H1 (cell line): ENCODE data around the gene RBP4. TPM values are rescaled to one million over a fixed set of nuclear protein-coding genes. Genes with fewer than 3 reads are reported as not detected.

Experiments used
- CTCF ChIA-PET: fragments of 300-600 bp; sonication (Branson Sonifier 250); formaldehyde crosslinking; loops from one replicate; lab custom pipeline; 2021; ENCODE audit not compliant: partially characterized antibody; lab: Charles Lee
- POLR2A ChIA-PET: fragments of 300-600 bp; sonication (Branson Sonifier 250); formaldehyde crosslinking; loops from one replicate; lab custom pipeline; 2021; ENCODE audit warnings: inconsistent platforms; ENCODE audit not compliant: partially characterized antibody; lab: Charles Lee
- DNase-seq, 2 experiments: peaks; one replicate each; pipeline versions ENCODE4 v3.0.0 to v3.0.0-alpha.2; 2010 to 2022; ENCODE audit warnings: low spot score in 2 of 2, low read depth in 1 of 2, mixed read lengths in 1 of 2
- FAIRE-seq: peaks from 2 replicates; lab custom pipeline; 2011; peaks lifted over from hg19 to GRCh38; lab: Jason Lieb, UNC
- H2AFZ ChIP-seq: 2 replicates; pipeline ENCODE4 v1.8.1; 2012; ENCODE audit warnings: low read length, inconsistent platforms
- H2AK5ac ChIP-seq: 2 replicates; pipeline ENCODE4 v1.6.1; 2013; ENCODE audit warnings: low read depth, low read length
- H2BK120ac ChIP-seq: replicated peaks from 2 replicates; pipeline ENCODE3; 2013; ENCODE audit warnings: low read depth, low read length, inconsistent platforms
- H2BK12ac ChIP-seq: 2 replicates; pipeline ENCODE4 v1.6.1; 2013; ENCODE audit warnings: low read depth, low read length
- H2BK15ac ChIP-seq: 2 replicates; pipeline ENCODE4 v1.6.1; 2013; ENCODE audit warnings: low read length
- H2BK20ac ChIP-seq: 2 replicates; pipeline ENCODE4 v1.6.1; 2013; ENCODE audit warnings: low read length
- H2BK5ac ChIP-seq: 2 replicates; pipeline ENCODE4 v1.6.1; 2013; ENCODE audit warnings: low read depth, low read length
- H3K14ac ChIP-seq: 2 replicates; pipeline ENCODE4 v1.6.1; 2013; ENCODE audit warnings: inconsistent platforms; ENCODE audit not compliant: insufficient read length
- H3K18ac ChIP-seq: 2 replicates; pipeline ENCODE4 v1.6.1; 2013; ENCODE audit warnings: low read length; ENCODE audit errors: extremely low read depth
- H3K23ac ChIP-seq: 2 replicates; pipeline ENCODE4 v1.6.1; 2013; ENCODE audit warnings: inconsistent platforms; ENCODE audit not compliant: insufficient read length
- H3K23me2 ChIP-seq: 2 replicates; pipeline ENCODE4 v1.6.1; 2013; ENCODE audit warnings: low read depth, low read length
- H3K27ac ChIP-seq: 2 replicates; pipeline ENCODE4 v1.6.1; 2011; ENCODE audit warnings: low read depth, low read length, inconsistent platforms
- H3K27me3 ChIP-seq, 4 experiments: replicated peaks in 1 of 4; 1 replicate in 1 of 4; 2 replicates in 3 of 4; pipeline versions ENCODE4 v1.6.1 to v1.8.1; 2011 to 2013; ENCODE audit warnings: low read length in 3 of 4, mild to moderate bottlenecking in 3 of 4, inconsistent platforms in 2 of 4, mixed read lengths in 2 of 4, moderate library complexity in 1 of 4; ENCODE audit not compliant: control insufficient read depth in 3 of 4, insufficient read depth in 3 of 4; ENCODE audit errors: extremely low read depth in 1 of 4
- H3K36me3 ChIP-seq, 4 experiments: 2 replicates each; pipeline versions ENCODE4 v1.6.1 to v1.8.1; 2011 to 2013; ENCODE audit warnings: mild to moderate bottlenecking in 4 of 4, low read length in 3 of 4, moderate library complexity in 2 of 4, control low read depth in 1 of 4, inconsistent platforms in 1 of 4; ENCODE audit not compliant: insufficient read depth in 4 of 4, control insufficient read depth in 2 of 4
- H3K4ac ChIP-seq: replicated peaks from 2 replicates; pipeline ENCODE3; 2013; ENCODE audit warnings: low read length, low read depth, mixed read lengths, inconsistent platforms; ENCODE audit not compliant: insufficient read length
- H3K4me1 ChIP-seq, 4 experiments: replicated peaks in 1 of 4; 1 replicate in 1 of 4; 2 replicates in 3 of 4; pipeline versions ENCODE4 v1.6.1 to v1.8.1; 2011 to 2013; ENCODE audit warnings: low read length in 3 of 4, inconsistent platforms in 2 of 4, mixed read lengths in 1 of 4; ENCODE audit not compliant: insufficient read depth in 4 of 4, control insufficient read depth in 3 of 4
- H3K4me2 ChIP-seq, 2 experiments: 2 replicates each; pipeline versions ENCODE4 v1.6.1 to v1.8.1; 2011 to 2013; ENCODE audit warnings: low read depth in 2 of 2, low read length in 2 of 2, control low read depth in 1 of 2, inconsistent platforms in 1 of 2, mild to moderate bottlenecking in 1 of 2; ENCODE audit not compliant: insufficient read depth in 1 of 2
- H3K4me3 ChIP-seq, 4 experiments: fragments of 200-600, 300-600 bp in 1 of 4; sonication (generic), shearing (Covaris generic), sonication (Bioruptor Twin) in 1 of 4; 2 replicates each; pipeline versions ENCODE4 v1.5.1 to v1.8.1; 2011 to 2016; ENCODE audit warnings: low read length in 4 of 4, low read depth in 3 of 4, control low read depth in 2 of 4, inconsistent platforms in 2 of 4, mild to moderate bottlenecking in 2 of 4, mixed read lengths in 1 of 4, moderate library complexity in 1 of 4; ENCODE audit not compliant: insufficient read depth in 2 of 4; ENCODE audit errors: extremely low read depth in 1 of 4
- H3K56ac ChIP-seq: replicated peaks from 2 replicates; pipeline ENCODE3; 2013; ENCODE audit warnings: low read depth, mild to moderate bottlenecking, mixed read lengths, low read length, inconsistent platforms; ENCODE audit not compliant: insufficient read length
- H3K79me1 ChIP-seq: 2 replicates; pipeline ENCODE4 v1.6.1; 2013; ENCODE audit warnings: low read depth, low read length, control low read depth
- H3K79me2 ChIP-seq, 2 experiments: 2 replicates each; pipeline versions ENCODE4 v1.6.1 to v1.8.1; 2012 to 2013; ENCODE audit warnings: low read length in 2 of 2, mild to moderate bottlenecking in 2 of 2, inconsistent platforms in 1 of 2; ENCODE audit not compliant: insufficient read depth in 2 of 2, control insufficient read depth in 1 of 2
- H3K9ac ChIP-seq, 4 experiments: replicated peaks in 1 of 4; 1 replicate in 1 of 4; 2 replicates in 3 of 4; pipeline versions ENCODE4 v1.6.1 to v1.8.1; 2011 to 2013; ENCODE audit warnings: low read depth in 3 of 4, low read length in 3 of 4, control low read depth in 2 of 4, mild to moderate bottlenecking in 2 of 4, moderate library complexity in 2 of 4, inconsistent platforms in 1 of 4; ENCODE audit errors: extremely low read depth in 1 of 4
- H3K9me3 ChIP-seq, 2 experiments: 2 replicates each; pipeline versions ENCODE4 v1.6.1 to v1.8.1; 2012 to 2013; ENCODE audit warnings: mild to moderate bottlenecking in 2 of 2, moderate library complexity in 2 of 2, control low read depth in 1 of 2, inconsistent platforms in 1 of 2, low read depth in 1 of 2, low read length in 1 of 2, mixed read lengths in 1 of 2; ENCODE audit not compliant: insufficient read depth in 2 of 2
- H4K20me1 ChIP-seq, 2 experiments: replicated peaks in 1 of 2; 2 replicates each; pipeline versions ENCODE3 to v1.8.1; 2011 to 2013; ENCODE audit warnings: inconsistent platforms in 2 of 2, low read length in 2 of 2, mild to moderate bottlenecking in 1 of 2; ENCODE audit not compliant: insufficient read depth in 2 of 2, control insufficient read depth in 1 of 2
- H4K5ac ChIP-seq: 2 replicates; pipeline ENCODE4 v1.6.1; 2013; ENCODE audit warnings: low read length, low read depth, mixed read lengths, inconsistent platforms; ENCODE audit not compliant: insufficient read length
- H4K8ac ChIP-seq: 2 replicates; pipeline ENCODE4 v1.8.0; 2013; ENCODE audit warnings: mild to moderate bottlenecking, moderate library complexity, low read length, inconsistent platforms; ENCODE audit not compliant: insufficient read depth; ENCODE audit errors: extremely low read depth
- H4K91ac ChIP-seq: replicated peaks from 2 replicates; pipeline ENCODE3; 2013; ENCODE audit warnings: low read length, mixed read lengths, inconsistent platforms; ENCODE audit not compliant: insufficient read length
- EZH2 ChIP-seq: fragments of 200-600 bp; sonication (generic); IDR thresholded peaks from 2 replicates; pipeline ENCODE4 v1.7.1; 2012; ENCODE audit warnings: low read depth, mild to moderate bottlenecking, moderate library complexity, low read length, inconsistent platforms; ENCODE audit not compliant: severe bottlenecking
- KDM1A ChIP-seq: fragments of 200-600, 300-600 bp; sonication (generic); IDR thresholded peaks from 2 replicates; pipeline ENCODE4 v1.7.1; 2016; ENCODE audit warnings: mild to moderate bottlenecking, low read length, borderline replicate concordance
- KDM4A ChIP-seq: IDR thresholded peaks from one replicate; pipeline ENCODE4 v1.7.1; 2012; ENCODE audit warnings: low read depth, mild to moderate bottlenecking, moderate library complexity, low read length, inconsistent platforms; ENCODE audit not compliant: severe bottlenecking
- SP4 ChIP-seq: IDR thresholded peaks from 2 replicates; pipeline ENCODE4 v1.6.1; 2012; ENCODE audit warnings: low read length, inconsistent platforms
- TAF1 ChIP-seq: IDR thresholded peaks from 2 replicates; pipeline ENCODE4 v1.6.1; 2011; ENCODE audit warnings: mild to moderate bottlenecking, low read depth, low read length
- ZNF274 ChIP-seq: IDR thresholded peaks from 2 replicates; pipeline ENCODE4 v1.7.0; 2012; ENCODE audit warnings: low read length, borderline replicate concordance; ENCODE audit errors: extremely low read depth
- WGBS, 2 experiments: shearing (Covaris generic) in 1 of 2; methylation state at CpG; one replicate each; pipeline versions ENCODE4 v1.1.6 to v1.1.7; 2013 to 2015; ENCODE audit warnings: low lambda C conversion rate in 2 of 2, mixed read lengths in 2 of 2, inconsistent platforms in 1 of 2, low coverage in 1 of 2, missing lambda C conversion rate in 1 of 2; ENCODE audit not compliant: insufficient replicate concordance in 2 of 2, insufficient coverage in 1 of 2, insufficient read length in 1 of 2; ENCODE audit errors: extremely low coverage in 1 of 2, missing lambda C conversion rate in 1 of 2; 5-methylcytosine and 5-hydroxymethylcytosine counted together
- polyA plus RNA-seq, 7 experiments: library from polyadenylated mRNA; depleted of rRNA in 3 of 7; stranded (reverse) in 5 of 7; unstranded in 2 of 7; fragments of >200 nt in 5 of 7; fragments of 200-250 nt in 2 of 7; gene quantifications; 1 replicate in 5 of 7; 2 replicates in 1 of 7; 4 replicates in 1 of 7; pipeline versions ENCODE4 v1.2.1 to v1.2.3, GENCODE V29; 2011 to 2013; ENCODE audit warnings: missing spikeins in 2 of 7, mixed read lengths in 2 of 7
- total RNA-seq: library from RNA; stranded (reverse); fragmentation: NEBNext Ultra II Directional; extraction: Animal tissue kit (Norgen Biotek cat#: 25700); gene quantifications from 2 replicates; pipeline ENCODE4 v1.2.1, GENCODE V29; 2021

Gene RBP4
- total and polyA plus RNA-seq, 2 of the 8 experiments (the other 6 are each of a cell fraction or from before 2014, with no cell fraction given), result 0.42 to 0.97 TPM

GRCh38 chr10:93565446-93565845 is 35.6 kb downstream of the RBP4 start:
- peaks cover 3 to 9% (median 7%) of the 10 kb centered on the region in 4 experiments for H3K4me1 ChIP-seq
- H3K9ac ChIP-seq, result no peak overlapping the region
- DNase-seq (no peak), FAIRE-seq (no peak)
- no peak overlapping the region for H2BK12ac ChIP-seq
- H4K20me1 ChIP-seq, result peaks cover 0 to 2% of the 10 kb centered on the region in 2 experiments
- H4K8ac ChIP-seq, result no peak overlapping the region
- H3K27ac ChIP-seq, result no peak overlapping the region
- H2AK5ac ChIP-seq, result no peak overlapping the region
- no peak overlapping the region for H2BK5ac ChIP-seq
- H3K56ac ChIP-seq, result no peak overlapping the region
- no peaks in the 10 kb centered on the region for H3K79me1 ChIP-seq
- no peak overlapping the region for H3K14ac ChIP-seq
- CTCF ChIA-PET, result interaction anchor here (0.6 to 4.9 kb wide), 8 partner anchors 9 to 535 kb away, joined by 3 to 43 read pairs (median 3); no protein-coding TSS in a partner anchor
- H3K4me3 ChIP-seq, result no peak overlapping the region
- peaks cover 30 to 60% (median 54%) of the 10 kb centered on the region in 4 experiments for H3K27me3 ChIP-seq
- no peaks in the 10 kb centered on the region; a peak in 1 of 8 replicates for H3K36me3 ChIP-seq
- H3K9me3 ChIP-seq, result no peaks in the 10 kb centered on the region
- H2BK15ac ChIP-seq, result no peak overlapping the region
- no peak overlapping the region for H4K91ac ChIP-seq
- H3K23me2 ChIP-seq, result peaks cover 4% of the 10 kb centered on the region; the same call in 1 of the 2 replicates
- H4K5ac ChIP-seq, result no peak overlapping the region
- H3K4ac ChIP-seq, result no peak overlapping the region
- H2BK120ac ChIP-seq, result no peak overlapping the region
- 73% methylated on average over 3 of the region's 3 CpGs; no CpG with 5 or more reads in 1 of the 2 experiments for WGBS, 2 experiments
- H3K23ac ChIP-seq, result no peak overlapping the region
- no peak overlapping the region for H2AFZ ChIP-seq
- H3K18ac ChIP-seq, result no peak overlapping the region
- no peaks in the 10 kb centered on the region for H3K79me2 ChIP-seq
- POLR2A ChIA-PET, result interaction anchor here (1.4 kb wide), 1 partner anchor 11 kb away, joined by 3 read pairs; no protein-coding TSS in a partner anchor
- H3K4me2 ChIP-seq, result no peak overlapping the region; a peak in 1 of 4 replicates
- H2BK20ac ChIP-seq, result no peak overlapping the region
- no peak for TF ChIP-seq ZNF274
- TF ChIP-seq KDM4A, result no peak
- TF ChIP-seq EZH2, result no peak
- no peak for TF ChIP-seq TAF1
- TF ChIP-seq SP4, result no peak
- TF ChIP-seq KDM1A, result no peak
